GM12878 (cell line): ENCODE measurements around the gene TAF6. TPM values are rescaled to one million over a fixed set of nuclear protein-coding genes. Genes with fewer than 3 reads are reported as not detected.

Experiments used
- ATAC-seq: fragments of 200-7000 bp; cut with Tn5 transposase; 3 replicates; pipeline ENCODE4 v1.9.1; 2020; ENCODE audit warnings: mild to moderate bottlenecking, moderate library complexity
- BruUV-seq: library from RNA; stranded (reverse); fragments of 400-500 nt; replicated peaks from 2 replicates; lab custom pipeline; 2021; lab: Mats Ljungman, UMichigan
- CTCF ChIA-PET: fragments of 300-600 bp; sonication (Branson Sonifier 250); formaldehyde crosslinking; extraction: SDS; loops from one replicate; lab custom pipeline; 2021; ENCODE audit warnings: inconsistent platforms; lab: Yijun Ruan, JAX
- POLR2A ChIA-PET: fragments of 350-600 bp; formaldehyde crosslinking; extraction: SDS; loops from one replicate; lab custom pipeline; 2021; ENCODE audit warnings: inconsistent platforms; lab: Charles Lee
- RAD21 ChIA-PET: fragments of 300-600 bp; sonication (Branson Sonifier 250); formaldehyde crosslinking; loops from one replicate; lab custom pipeline; 2023; ENCODE audit warnings: antibody characterized with exemption; ENCODE audit not compliant: unreplicated experiment; lab: Charles Lee
- SMC1A ChIA-PET: fragments of 300-600 bp; sonication (Branson Sonifier 250); formaldehyde crosslinking; loops from one replicate; lab custom pipeline; 2023; ENCODE audit not compliant: unreplicated experiment, uncharacterized antibody; lab: Charles Lee
- DNase-seq: peaks from one replicate; pipeline ENCODE4 v3.0.0-alpha.2; 2011; ENCODE audit warnings: low read depth, low spot score
- FAIRE-seq: peaks from 3 replicates; lab custom pipeline; 2011; peaks lifted over from hg19 to GRCh38; lab: Jason Lieb, UNC
- H2AFZ ChIP-seq: 2 replicates; pipeline ENCODE4 v1.6.0; 2011; ENCODE audit warnings: low read depth, low read length, control low read depth; ENCODE audit not compliant: control insufficient read depth
- H3K27ac ChIP-seq: 2 replicates; pipeline ENCODE4 v1.5.1; 2011; ENCODE audit warnings: control low read depth; ENCODE audit not compliant: control insufficient read depth, insufficient read depth
- H3K27me3 ChIP-seq, 2 experiments: replicated peaks in 1 of 2; 2 replicates each; pipeline versions ENCODE4 v1.6.0 to v1.6.1; 2011; ENCODE audit warnings: low read length in 1 of 2; ENCODE audit not compliant: control insufficient read depth in 2 of 2, insufficient read depth in 2 of 2
- H3K36me3 ChIP-seq, 2 experiments: 2 replicates each; pipeline ENCODE4 v1.5.1; 2011; ENCODE audit warnings: low read length in 1 of 2; ENCODE audit not compliant: control insufficient read depth in 2 of 2, insufficient read depth in 2 of 2
- H3K4me1 ChIP-seq: 2 replicates; pipeline ENCODE4 v1.6.1; 2011; ENCODE audit warnings: mild to moderate bottlenecking, low read length, moderate library complexity, mixed read lengths; ENCODE audit not compliant: control insufficient read depth, insufficient read depth
- H3K4me2 ChIP-seq: 2 replicates; pipeline ENCODE4 v1.6.0; 2011; ENCODE audit warnings: control low read depth; ENCODE audit not compliant: control insufficient read depth, insufficient read depth
- H3K4me3 ChIP-seq: fragments of 200-600 bp; sonication (generic); 2 replicates; pipeline ENCODE4 v1.5.1; 2016
- H3K79me2 ChIP-seq: 2 replicates; pipeline ENCODE4 v1.6.0; 2011; ENCODE audit warnings: low read length; ENCODE audit not compliant: control insufficient read depth, insufficient read depth
- H3K9ac ChIP-seq: 2 replicates; pipeline ENCODE4 v1.8.0; 2011; ENCODE audit warnings: low read length, control low read depth, mixed read lengths; ENCODE audit not compliant: control insufficient read depth, insufficient read depth
- H3K9me3 ChIP-seq: replicated peaks from 3 replicates; pipeline ENCODE4 v1.5.1; 2011; ENCODE audit warnings: mild to moderate bottlenecking, low read length; ENCODE audit not compliant: control insufficient read depth, insufficient read depth
- H4K20me1 ChIP-seq: 2 replicates; pipeline ENCODE4 v1.6.0; 2011; ENCODE audit not compliant: control insufficient read depth, insufficient read depth
- CBX5 ChIP-seq: sonication (generic); IDR thresholded peaks from 2 replicates; pipeline ENCODE4 v1.6.1; 2016; ENCODE audit warnings: low read depth, moderate library complexity, mild to moderate bottlenecking, inconsistent platforms
- EZH2 ChIP-seq: IDR thresholded peaks from 2 replicates; pipeline ENCODE4 v1.6.1; 2012; ENCODE audit warnings: low read depth, mild to moderate bottlenecking, control low read depth, inconsistent platforms, low read length, borderline replicate concordance; ENCODE audit not compliant: control insufficient read depth
- RUNX3 ChIP-seq: IDR thresholded peaks from 2 replicates; pipeline ENCODE4 v1.6.1; 2012; ENCODE audit warnings: low read length, inconsistent platforms
- SP1 ChIP-seq: IDR thresholded peaks from one replicate; pipeline ENCODE4 v1.6.1; 2011; ENCODE audit warnings: low read depth, low read length
- TBL1XR1 ChIP-seq: IDR thresholded peaks from 2 replicates; pipeline ENCODE4 v1.6.1; 2012; ENCODE audit warnings: low read depth, low read length, improper control_type of control experiment
- YY1 ChIP-seq: IDR thresholded peaks from 2 replicates; pipeline ENCODE4 v1.6.1; 2011; ENCODE audit warnings: low read depth, mild to moderate bottlenecking, low read length
- WGBS: methylation state at CpG from one replicate; pipeline ENCODE4 v1.1.6; 2016; ENCODE audit warnings: low lambda C conversion rate; ENCODE audit not compliant: insufficient replicate concordance, insufficient coverage; ENCODE audit errors: missing lambda C conversion rate; 5-methylcytosine and 5-hydroxymethylcytosine counted together
- in situ Hi-C: fragments of 300-500 bp; cut with MboI; formaldehyde crosslinking; loops from 9 replicates; pipeline ENCODE4 v1.14.3; 2018; ENCODE audit warnings: mixed read lengths
- intact Hi-C: fragments of 100-400 bp; cut with micrococcal nuclease; formaldehyde crosslinking; loops from one replicate; pipeline ENCODE4 v1.14.2; 2022; ENCODE audit not compliant: unreplicated experiment
- polyA plus RNA-seq, 11 experiments: library from polyadenylated mRNA; depleted of rRNA in 4 of 11; unstranded in 6 of 11; stranded (reverse) in 5 of 11; fragments of >200 nt; fragmentation: Nextera tagmentation in 4 of 11; fragmentation: Illumina TruSeq in 1 of 11; extraction: Ambion mirVana in 4 of 11; extraction: Trizol in 1 of 11; gene quantifications; 1 replicate in 1 of 11; 2 replicates in 10 of 11; pipeline versions ENCODE4 v1.2.1 to v1.2.3, GENCODE V29; 2011 to 2016; ENCODE audit warnings: inconsistent platforms in 2 of 11, missing spikeins in 2 of 11, low read depth in 1 of 11
- total RNA-seq, 4 experiments: library from RNA; depleted of rRNA in 3 of 4; stranded (reverse); fragments of >200 nt in 3 of 4; fragmentation: Illumina TruSeq in 1 of 4; extraction: Trizol in 1 of 4; gene quantifications; 2 replicates each; pipeline versions ENCODE4 v1.2.1 to v1.2.3, GENCODE V29; 2013 to 2021

The TAF6 gene
- total and polyA plus RNA-seq, 10 of the 15 experiments (the other 5 are each of a cell fraction or from before 2014, with no cell fraction given) = 0.27 to 42.6 (median 17.0) TPM

DNA sequence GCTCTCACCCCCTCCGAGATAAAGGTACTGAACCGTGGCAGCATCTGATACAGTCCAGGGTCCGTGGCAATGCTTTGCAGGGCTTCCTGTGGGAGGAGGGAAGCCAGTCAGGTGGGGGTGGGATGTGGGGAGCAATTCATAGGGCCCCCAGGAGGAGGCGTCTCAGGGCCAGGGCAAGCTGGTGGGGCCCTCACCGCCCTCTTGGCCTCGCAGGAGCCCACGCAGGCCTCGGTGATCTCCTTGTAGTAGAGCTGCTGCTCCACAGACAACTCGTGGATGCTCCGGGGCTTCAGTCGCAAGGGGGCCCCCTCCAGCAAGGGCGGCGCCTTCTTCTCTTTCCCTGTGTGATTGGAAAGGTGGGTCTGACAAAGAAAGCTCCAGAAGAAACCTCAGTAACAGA lies 7.2 kb downstream of the TAF6 start:
- ChIA-PET SMC1A (no interaction called here), CTCF (no interaction called here), POLR2A (interaction anchor here (1.8 kb wide), 1 partner anchor 10 kb away, joined by 6 read pairs; the partner anchor contains the start of gene AP4M1), RAD21 (no interaction called here)
- Histone ChIP-seq H4K20me1 (no peaks in the 10 kb centered on the region), H3K79me2 (no peaks in the 10 kb centered on the region), H3K4me1 (no peaks in the 10 kb centered on the region), H3K9me3 (no peaks in the 10 kb centered on the region), H3K9ac (no peak overlapping the region), H3K4me3 (no peak overlapping the region), H3K36me3 (peaks cover 5 to 9% of the 10 kb centered on the region in 2 experiments; a peak in 3 of 4 replicates), H2AFZ (no peak overlapping the region), H3K4me2 (no peak overlapping the region), H3K27me3 (no peaks in the 10 kb centered on the region), H3K27ac (no peak overlapping the region)
- ATAC-seq (no peak), FAIRE-seq (no peak), DNase-seq (no peak)
- WGBS = 92% methylated on average over 13 of the region's 13 CpGs
- intact Hi-C loops = no loop called here
- no peak for TF ChIP-seq YY1
- no peak for TF ChIP-seq SP1
- TF ChIP-seq RUNX3 = no peak
- TF ChIP-seq TBL1XR1 = no peak
- TF ChIP-seq CBX5 = no peak
- BruUV-seq = no TSS peak
- in situ Hi-C loops = no loop called here

DNA sequence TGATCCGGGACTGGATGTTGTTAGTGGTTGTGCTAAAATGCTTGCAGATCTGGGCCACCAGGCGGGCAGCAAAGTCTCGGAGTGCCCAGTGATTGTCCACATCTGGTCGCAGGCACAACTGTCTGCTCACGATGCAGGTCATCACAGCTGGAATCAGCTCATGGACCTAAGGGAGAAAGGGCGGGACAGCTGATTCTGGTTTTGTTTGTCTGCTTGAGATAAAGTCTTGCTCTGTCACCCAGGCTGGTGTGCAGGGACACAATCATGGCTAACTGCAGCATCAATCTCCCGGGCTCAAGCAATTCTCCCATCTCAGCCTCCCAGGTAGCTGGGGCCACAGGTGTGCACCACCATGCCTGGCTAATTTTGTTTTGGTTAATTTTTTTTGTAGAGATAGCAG lies 8.0 kb downstream of the TAF6 start:
- H4K20me1 ChIP-seq = no peaks in the 10 kb centered on the region
- in situ Hi-C loops = no loop called here
- no peaks in the 10 kb centered on the region for H3K4me1 ChIP-seq
- ATAC-seq (no peak), DNase-seq (no peak), FAIRE-seq (no peak)
- no peak overlapping the region for H3K27ac ChIP-seq
- intact Hi-C loops = no loop called here
- no peaks in the 10 kb centered on the region for H3K79me2 ChIP-seq
- POLR2A ChIA-PET = interaction anchor here (1.8 kb wide), 1 partner anchor 9 kb away, joined by 6 read pairs; the partner anchor contains the start of gene AP4M1
- RAD21 ChIA-PET = no interaction called here
- 96% methylated on average over 7 of the region's 7 CpGs for whole genome bisulfite sequencing
- H3K4me3 ChIP-seq = no peak overlapping the region
- H3K36me3 ChIP-seq = peaks cover 5 to 9% of the 10 kb centered on the region in 2 experiments; a peak in 3 of 4 replicates
- TF ChIP-seq EZH2 = no peak
- H3K9me3 ChIP-seq = no peaks in the 10 kb centered on the region
- H3K9ac ChIP-seq = no peak overlapping the region
- H2AFZ ChIP-seq = no peak overlapping the region
- H3K4me2 ChIP-seq = no peak overlapping the region
- CTCF ChIA-PET = no interaction called here
- H3K27me3 ChIP-seq = no peaks in the 10 kb centered on the region
- BruUV-seq = no TSS peak
- SMC1A ChIA-PET = no interaction called here
